ENCODE results near the gene APLP1.
A peak's percentile ranks its signal among the peaks of the same experiment; 100 is the strongest.

The APLP1 gene

DNA sequence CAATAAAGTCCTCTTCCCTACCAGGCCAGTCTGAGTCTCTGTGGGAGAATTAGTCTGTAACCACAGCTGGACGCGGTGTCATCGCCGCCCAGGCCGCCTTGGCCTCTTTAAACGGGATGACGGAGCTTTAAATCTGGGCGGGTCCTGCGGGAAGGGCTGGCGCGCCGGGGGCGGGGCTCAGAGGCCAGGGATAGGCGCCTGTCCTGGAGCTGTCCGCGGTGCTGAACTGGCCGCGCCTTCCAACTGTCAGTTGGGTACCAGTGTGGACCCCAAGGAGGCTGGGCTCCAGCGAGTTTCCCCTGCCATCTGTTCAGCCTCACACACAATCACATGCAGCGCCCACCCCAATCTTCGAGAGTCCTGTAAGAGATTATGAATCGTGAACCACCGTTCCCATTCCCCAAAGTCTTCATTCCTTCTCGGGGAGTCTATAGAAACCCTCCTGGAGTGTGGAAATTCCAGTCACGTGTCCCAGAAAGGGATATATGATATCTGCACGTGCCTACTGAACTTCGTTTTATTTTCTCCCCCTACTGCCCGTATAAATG, 11.5 kb downstream of the APLP1 start:
- H4K12ac ChIP-seq (ENCODE audit: low read depth, low read length), result no peak overlapping the region

GRCh38 chr19:35882114-35882832, 13.9 kb downstream of the APLP1 start:
- Histone ChIP-seq H2BK5ac (ENCODE audit: low read depth, low read length, poor library complexity) (no peak overlapping the region), H2BK12ac (ENCODE audit: low read length) (no peak overlapping the region), H3K4me3 (ENCODE audit: low read depth, low read length) (no peak overlapping the region), H4K91ac (ENCODE audit: low read depth, low read length) (no peak overlapping the region), H3K23ac (ENCODE audit: low read length) (no peak overlapping the region), H3K9ac (ENCODE audit: low read length) (no peak overlapping the region), H2AK5ac (ENCODE audit: low read length) (no peak overlapping the region), H3K9me3 (ENCODE audit: insufficient read depth, low read depth, low read length) (no peaks in the 10 kb centered on the region), H4K12ac (ENCODE audit: low read depth, low read length) (no peak overlapping the region), H3K27me3 (ENCODE audit: insufficient read depth, low read length) (no peaks in the 10 kb centered on the region), H3K18ac (ENCODE audit: low read length) (no peak overlapping the region), H3K4me1 (ENCODE audit: control insufficient read depth in 1 of 2, insufficient read depth in 2 of 2, low read length in 2 of 2) (no peaks in the 10 kb centered on the region), H2BK120ac (ENCODE audit: insufficient read depth, low read length, poor library complexity) (no peak overlapping the region), H3K27ac (ENCODE audit: low read depth, low read length) (no peak overlapping the region), H3K36me3 (ENCODE audit: control insufficient read depth in 1 of 2, insufficient read depth in 2 of 2, low read length in 2 of 2) (peaks cover 3 to 4% of the 10 kb centered on the region in 2 experiments), H3K79me1 (ENCODE audit: low read length) (no peaks in the 10 kb centered on the region), H2AFZ (ENCODE audit: insufficient read depth, low read length, poor library complexity) (no peak overlapping the region), H3K79me2 (ENCODE audit: control insufficient read depth, insufficient read depth, low read length, poor library complexity) (no peaks in the 10 kb centered on the region), H3K4me2 (ENCODE audit: low read length) (no peak overlapping the region), H3K4ac (ENCODE audit: low read depth, low read length) (no peak overlapping the region), H4K8ac (ENCODE audit: low read depth, low read length) (no peak overlapping the region), H3K14ac (ENCODE audit: low read length) (no peak overlapping the region)
- peak; percentile 33 to 79 for DNase-seq
- WGBS (ENCODE audit: extremely low coverage, insufficient coverage, insufficient read length), result no CpG with 5 or more reads among the region's 8 CpGs

More for the DNA sequence above, 11.5 kb downstream of the APLP1 start:
- H4K91ac ChIP-seq (ENCODE audit: low read depth, low read length), result no peak overlapping the region
- no peaks in the 10 kb centered on the region for H3K79me2 ChIP-seq (ENCODE audit: control insufficient read depth, insufficient read depth, low read length, poor library complexity)
- H3K4ac ChIP-seq (ENCODE audit: low read depth, low read length), result no peak overlapping the region
- H3K9me3 ChIP-seq (ENCODE audit: insufficient read depth, low read depth, low read length), result no peaks in the 10 kb centered on the region
- H3K4me1 ChIP-seq (ENCODE audit: control insufficient read depth in 1 of 2, insufficient read depth in 2 of 2, low read length in 2 of 2), result no peaks in the 10 kb centered on the region
- no peak overlapping the region for H3K18ac ChIP-seq (ENCODE audit: low read length)
- no peak overlapping the region for H3K4me3 ChIP-seq (ENCODE audit: low read depth, low read length)
- H3K14ac ChIP-seq (ENCODE audit: low read length), result no peak overlapping the region
- DNase-seq, result peak; percentile 88 to 92
- no peak overlapping the region for H2AFZ ChIP-seq (ENCODE audit: insufficient read depth, low read length, poor library complexity)
- no peaks in the 10 kb centered on the region for H3K79me1 ChIP-seq (ENCODE audit: low read length)
- no peaks in the 10 kb centered on the region for H3K36me3 ChIP-seq (ENCODE audit: control insufficient read depth in 1 of 2, insufficient read depth in 2 of 2, low read length in 2 of 2)
- no peaks in the 10 kb centered on the region for H3K27me3 ChIP-seq (ENCODE audit: insufficient read depth, low read length)
- no peak overlapping the region for H3K9ac ChIP-seq (ENCODE audit: low read length)
- WGBS (ENCODE audit: extremely low coverage, insufficient coverage, insufficient read length), result no CpG with 5 or more reads among the region's 28 CpGs
- no peak overlapping the region for H3K27ac ChIP-seq (ENCODE audit: low read depth, low read length)
- no peak overlapping the region for H3K4me2 ChIP-seq (ENCODE audit: low read length)
- no peak overlapping the region for H4K8ac ChIP-seq (ENCODE audit: low read depth, low read length)
- no peak overlapping the region for H2BK120ac ChIP-seq (ENCODE audit: insufficient read depth, low read length, poor library complexity)
- H2BK12ac ChIP-seq (ENCODE audit: low read length), result no peak overlapping the region
- H2AK5ac ChIP-seq (ENCODE audit: low read length), result no peak overlapping the region
- no peak overlapping the region for H3K23ac ChIP-seq (ENCODE audit: low read length)
- no peak overlapping the region for H2BK5ac ChIP-seq (ENCODE audit: low read depth, low read length, poor library complexity)

DNA sequence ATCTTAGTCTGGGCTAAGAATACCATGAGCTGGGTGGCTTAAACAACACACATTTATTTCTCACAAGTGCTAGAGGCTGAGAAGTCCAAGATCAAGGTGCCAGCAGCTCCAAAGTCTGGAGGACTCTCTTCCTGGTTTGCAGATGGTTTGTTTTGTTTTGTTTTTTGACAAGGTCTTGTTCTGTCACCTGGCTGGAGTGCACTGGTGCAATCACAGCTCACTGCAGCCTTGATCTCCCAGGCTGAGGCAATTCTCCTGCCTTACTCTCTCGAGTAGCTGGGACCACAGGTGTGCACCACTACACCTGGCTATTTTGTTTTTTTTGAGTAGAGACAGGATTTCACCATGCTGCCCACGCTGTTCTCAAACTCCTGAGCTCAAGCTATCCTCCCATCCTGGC, 15.5 kb downstream of the APLP1 start:
- Histone ChIP-seq H3K14ac (ENCODE audit: low read length) (no peak overlapping the region), H4K8ac (ENCODE audit: low read depth, low read length) (no peak overlapping the region), H3K18ac (ENCODE audit: low read length) (no peak overlapping the region), H2AK5ac (ENCODE audit: low read length) (no peak overlapping the region), H3K79me2 (ENCODE audit: control insufficient read depth, insufficient read depth, low read length, poor library complexity) (no peaks in the 10 kb centered on the region), H3K4ac (ENCODE audit: low read depth, low read length) (no peak overlapping the region), H3K4me2 (ENCODE audit: low read length) (no peak overlapping the region), H3K79me1 (ENCODE audit: low read length) (no peaks in the 10 kb centered on the region), H2BK12ac (ENCODE audit: low read length) (no peak overlapping the region), H3K9ac (ENCODE audit: low read length) (no peak overlapping the region), H4K12ac (ENCODE audit: low read depth, low read length) (no peak overlapping the region), H2BK120ac (ENCODE audit: insufficient read depth, low read length, poor library complexity) (no peak overlapping the region), H3K36me3 (ENCODE audit: control insufficient read depth in 1 of 2, insufficient read depth in 2 of 2, low read length in 2 of 2) (peaks cover 16 to 18% of the 10 kb centered on the region in 2 experiments), H3K27me3 (ENCODE audit: insufficient read depth, low read length) (no peaks in the 10 kb centered on the region), H3K9me3 (ENCODE audit: insufficient read depth, low read depth, low read length) (no peaks in the 10 kb centered on the region), H3K4me1 (ENCODE audit: control insufficient read depth in 1 of 2, insufficient read depth in 2 of 2, low read length in 2 of 2) (no peaks in the 10 kb centered on the region), H3K4me3 (ENCODE audit: low read depth, low read length) (no peak overlapping the region), H3K23ac (ENCODE audit: low read length) (no peak overlapping the region), H4K91ac (ENCODE audit: low read depth, low read length) (no peak overlapping the region), H3K27ac (ENCODE audit: low read depth, low read length) (no peak overlapping the region), H2BK5ac (ENCODE audit: low read depth, low read length, poor library complexity) (no peak overlapping the region), H2AFZ (ENCODE audit: insufficient read depth, low read length, poor library complexity) (no peak overlapping the region)
- no peak for DNase-seq
- no CpG with 5 or more reads among the region's 2 CpGs for WGBS (ENCODE audit: extremely low coverage, insufficient coverage, insufficient read length)

DNA sequence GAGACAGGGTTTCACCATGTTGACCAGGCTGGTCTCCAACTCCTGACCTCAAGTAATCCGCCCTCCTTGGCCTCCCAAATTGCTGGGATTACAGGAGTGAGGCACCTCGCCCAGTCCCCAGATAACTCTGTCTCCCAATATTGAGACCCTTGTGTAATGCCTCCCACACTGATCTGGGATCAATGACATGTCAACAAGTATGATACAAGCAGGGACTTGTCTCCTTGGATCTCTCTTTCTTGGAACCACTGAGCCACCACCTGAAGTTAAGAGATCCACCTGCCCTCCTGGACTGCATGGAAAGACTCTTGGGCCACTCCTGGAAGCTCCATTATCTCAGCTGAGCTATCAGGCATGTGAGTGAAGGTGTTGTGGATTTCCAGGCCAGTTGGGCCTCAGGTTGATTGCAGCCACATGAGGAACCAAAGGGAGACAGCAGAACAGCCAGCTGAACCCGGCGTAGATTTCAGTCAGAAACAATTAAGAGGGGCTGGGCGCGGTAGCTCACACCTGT, 16.9 kb downstream of the APLP1 start:
- Histone ChIP-seq H2BK5ac (ENCODE audit: low read depth, low read length, poor library complexity) (no peak overlapping the region), H3K4me1 (ENCODE audit: control insufficient read depth in 1 of 2, insufficient read depth in 2 of 2, low read length in 2 of 2) (no peaks in the 10 kb centered on the region), H4K12ac (ENCODE audit: low read depth, low read length) (no peak overlapping the region), H4K91ac (ENCODE audit: low read depth, low read length) (no peak overlapping the region), H3K27me3 (ENCODE audit: insufficient read depth, low read length) (no peaks in the 10 kb centered on the region), H2BK120ac (ENCODE audit: insufficient read depth, low read length, poor library complexity) (no peak overlapping the region), H3K18ac (ENCODE audit: low read length) (no peak overlapping the region), H3K14ac (ENCODE audit: low read length) (no peak overlapping the region), H3K79me1 (ENCODE audit: low read length) (no peaks in the 10 kb centered on the region), H3K27ac (ENCODE audit: low read depth, low read length) (no peak overlapping the region), H2AFZ (ENCODE audit: insufficient read depth, low read length, poor library complexity) (no peak overlapping the region), H3K4me2 (ENCODE audit: low read length) (no peak overlapping the region), H3K36me3 (ENCODE audit: control insufficient read depth in 1 of 2, insufficient read depth in 2 of 2, low read length in 2 of 2) (peaks cover 30 to 32% of the 10 kb centered on the region in 2 experiments), H2BK12ac (ENCODE audit: low read length) (no peak overlapping the region), H3K9me3 (ENCODE audit: insufficient read depth, low read depth, low read length) (no peaks in the 10 kb centered on the region), H3K9ac (ENCODE audit: low read length) (no peak overlapping the region), H3K23ac (ENCODE audit: low read length) (no peak overlapping the region), H2AK5ac (ENCODE audit: low read length) (no peak overlapping the region), H3K4ac (ENCODE audit: low read depth, low read length) (no peak overlapping the region), H4K8ac (ENCODE audit: low read depth, low read length) (no peak overlapping the region), H3K4me3 (ENCODE audit: low read depth, low read length) (no peak overlapping the region), H3K79me2 (ENCODE audit: control insufficient read depth, insufficient read depth, low read length, poor library complexity) (no peaks in the 10 kb centered on the region)
- no CpG with 5 or more reads among the region's 6 CpGs for WGBS (ENCODE audit: extremely low coverage, insufficient coverage, insufficient read length)
- DNase-seq, result no peak

Measured in trophoblast cell (in vitro differentiated cells and primary cell).